Measurements from ENCODE around the gene MKS1.

Gene MKS1

GRCh38 chr17:58239987-58240386, 20.9 kb upstream of the MKS1 start:
- Histone ChIP-seq H3K4me1 (ENCODE audit: insufficient read depth, low read length) (no peaks in the 10 kb centered on the region), H3K27ac (ENCODE audit: low read depth, low read length) (no peak overlapping the region), H3K9me3 (ENCODE audit: low read length) (no peaks in the 10 kb centered on the region), H3K36me3 (ENCODE audit: insufficient read depth, low read length) (no peaks in the 10 kb centered on the region), H3K4me3 (ENCODE audit: low read depth in 1 of 2, low read length in 2 of 2) (no peak overlapping the region), H3K27me3 (ENCODE audit: control insufficient read depth in 1 of 2, insufficient read depth in 2 of 2, low read length in 2 of 2) (peaks cover 5 to 14% of the 10 kb centered on the region in 2 donors), H3K9ac (ENCODE audit: low read length) (no peak overlapping the region)

GRCh38 chr17:58238147-58238634, 19.1 kb upstream of the MKS1 start, which contains the start of gene LPO:
TSS of gene LPO (plus strand) at chr17:58238584. CDS start at chr17:58242980, 4,396 bp downstream.
- H3K36me3 ChIP-seq (ENCODE audit: insufficient read depth, low read length) = no peaks in the 10 kb centered on the region
- peaks cover 5 to 14% of the 10 kb centered on the region in 2 donors for H3K27me3 ChIP-seq (ENCODE audit: control insufficient read depth in 1 of 2, insufficient read depth in 2 of 2, low read length in 2 of 2)
- no peaks in the 10 kb centered on the region for H3K9me3 ChIP-seq (ENCODE audit: low read length)
- H3K4me3 ChIP-seq (ENCODE audit: low read depth in 1 of 2, low read length in 2 of 2) = no peak within 1 kb of the TSS
- no peak within 1 kb of the TSS for H3K27ac ChIP-seq (ENCODE audit: low read depth, low read length)
- H3K9ac ChIP-seq (ENCODE audit: low read length) = no peak within 1 kb of the TSS
- no peaks in the 10 kb centered on the region for H3K4me1 ChIP-seq (ENCODE audit: insufficient read depth, low read length)

- H3K4me3 ChIP-seq (ENCODE audit: low read depth in 1 of 2, low read length in 2 of 2) = no peak overlapping the region
- H3K9me3 ChIP-seq (ENCODE audit: low read length) = no peaks in the 10 kb centered on the region
- H3K27me3 ChIP-seq (ENCODE audit: control insufficient read depth in 1 of 2, insufficient read depth in 2 of 2, low read length in 2 of 2) = peaks cover 0 to 8% of the 10 kb centered on the region in 2 donors
- H3K4me1 ChIP-seq (ENCODE audit: insufficient read depth, low read length) = no peaks in the 10 kb centered on the region
- H3K27ac ChIP-seq (ENCODE audit: low read depth, low read length) = no peak overlapping the region
- no peak overlapping the region for H3K9ac ChIP-seq (ENCODE audit: low read length)
- no peaks in the 10 kb centered on the region for H3K36me3 ChIP-seq (ENCODE audit: insufficient read depth, low read length)
These were observed 17.3 kb upstream of the MKS1 start for GRCh38 chr17:58236394-58236793.

- no peaks in the 10 kb centered on the region for H3K9me3 ChIP-seq (ENCODE audit: low read length)
- H3K4me1 ChIP-seq (ENCODE audit: insufficient read depth, low read length) = no peaks in the 10 kb centered on the region
- H3K4me3 ChIP-seq (ENCODE audit: low read depth in 1 of 2, low read length in 2 of 2) = no peak overlapping the region
- H3K36me3 ChIP-seq (ENCODE audit: insufficient read depth, low read length) = no peaks in the 10 kb centered on the region
- no peak overlapping the region for H3K27ac ChIP-seq (ENCODE audit: low read depth, low read length)
- H3K27me3 ChIP-seq (ENCODE audit: control insufficient read depth in 1 of 2, insufficient read depth in 2 of 2, low read length in 2 of 2) = peaks cover 0 to 7% of the 10 kb centered on the region in 2 donors
- H3K9ac ChIP-seq (ENCODE audit: low read length) = no peak overlapping the region
These were observed 16.8 kb upstream of the MKS1 start for GRCh38 chr17:58235821-58236220.

GRCh38 chr17:58234512-58234911, 15.5 kb upstream of the MKS1 start:
- Histone ChIP-seq H3K27me3 (ENCODE audit: control insufficient read depth in 1 of 2, insufficient read depth in 2 of 2, low read length in 2 of 2) (peaks cover 0 to 7% of the 10 kb centered on the region in 2 donors), H3K27ac (ENCODE audit: low read depth, low read length) (no peak overlapping the region), H3K4me3 (ENCODE audit: low read depth in 1 of 2, low read length in 2 of 2) (no peak overlapping the region), H3K9me3 (ENCODE audit: low read length) (no peaks in the 10 kb centered on the region), H3K9ac (ENCODE audit: low read length) (no peak overlapping the region), H3K36me3 (ENCODE audit: insufficient read depth, low read length) (no peaks in the 10 kb centered on the region), H3K4me1 (ENCODE audit: insufficient read depth, low read length) (no peaks in the 10 kb centered on the region)

- H3K27me3 ChIP-seq (ENCODE audit: control insufficient read depth in 1 of 2, insufficient read depth in 2 of 2, low read length in 2 of 2) = peaks cover 0 to 7% of the 10 kb centered on the region in 2 donors
- no peaks in the 10 kb centered on the region for H3K36me3 ChIP-seq (ENCODE audit: insufficient read depth, low read length)
- no peaks in the 10 kb centered on the region for H3K4me1 ChIP-seq (ENCODE audit: insufficient read depth, low read length)
- H3K27ac ChIP-seq (ENCODE audit: low read depth, low read length) = no peak overlapping the region
- H3K9ac ChIP-seq (ENCODE audit: low read length) = no peak overlapping the region
- H3K9me3 ChIP-seq (ENCODE audit: low read length) = no peaks in the 10 kb centered on the region
- H3K4me3 ChIP-seq (ENCODE audit: low read depth in 1 of 2, low read length in 2 of 2) = no peak overlapping the region
These were observed 14.5 kb upstream of the MKS1 start for GRCh38 chr17:58233543-58233942.

GRCh38 chr17:58232707-58233156, 13.7 kb upstream of the MKS1 start:
- peaks cover 0 to 7% of the 10 kb centered on the region in 2 donors for H3K27me3 ChIP-seq (ENCODE audit: control insufficient read depth in 1 of 2, insufficient read depth in 2 of 2, low read length in 2 of 2)
- H3K36me3 ChIP-seq (ENCODE audit: insufficient read depth, low read length) = no peaks in the 10 kb centered on the region
- H3K4me3 ChIP-seq (ENCODE audit: low read depth in 1 of 2, low read length in 2 of 2) = no peak overlapping the region
- no peak overlapping the region for H3K27ac ChIP-seq (ENCODE audit: low read depth, low read length)
- H3K9ac ChIP-seq (ENCODE audit: low read length) = no peak overlapping the region
- no peaks in the 10 kb centered on the region for H3K9me3 ChIP-seq (ENCODE audit: low read length)
- no peaks in the 10 kb centered on the region for H3K4me1 ChIP-seq (ENCODE audit: insufficient read depth, low read length)

GRCh38 chr17:58231641-58232040, 12.6 kb upstream of the MKS1 start:
- peaks cover 0 to 7% of the 10 kb centered on the region in 2 donors for H3K27me3 ChIP-seq (ENCODE audit: control insufficient read depth in 1 of 2, insufficient read depth in 2 of 2, low read length in 2 of 2)
- H3K9ac ChIP-seq (ENCODE audit: low read length) = no peak overlapping the region
- no peaks in the 10 kb centered on the region for H3K36me3 ChIP-seq (ENCODE audit: insufficient read depth, low read length)
- H3K27ac ChIP-seq (ENCODE audit: low read depth, low read length) = no peak overlapping the region
- H3K4me3 ChIP-seq (ENCODE audit: low read depth in 1 of 2, low read length in 2 of 2) = no peak overlapping the region
- H3K4me1 ChIP-seq (ENCODE audit: insufficient read depth, low read length) = no peaks in the 10 kb centered on the region
- H3K9me3 ChIP-seq (ENCODE audit: low read length) = no peaks in the 10 kb centered on the region

GRCh38 chr17:58229881-58230280, 10.8 kb upstream of the MKS1 start:
- H3K27ac ChIP-seq (ENCODE audit: low read depth, low read length) = no peak overlapping the region
- H3K9me3 ChIP-seq (ENCODE audit: low read length) = no peaks in the 10 kb centered on the region
- no peaks in the 10 kb centered on the region for H3K36me3 ChIP-seq (ENCODE audit: insufficient read depth, low read length)
- H3K4me1 ChIP-seq (ENCODE audit: insufficient read depth, low read length) = no peaks in the 10 kb centered on the region
- no peak overlapping the region for H3K9ac ChIP-seq (ENCODE audit: low read length)
- H3K4me3 ChIP-seq (ENCODE audit: low read depth in 1 of 2, low read length in 2 of 2) = no peak overlapping the region
- H3K27me3 ChIP-seq (ENCODE audit: control insufficient read depth in 1 of 2, insufficient read depth in 2 of 2, low read length in 2 of 2) = no peaks in the 10 kb centered on the region

GRCh38 chr17:58229384-58229783, 10.3 kb upstream of the MKS1 start:
- H3K27me3 ChIP-seq (ENCODE audit: control insufficient read depth in 1 of 2, insufficient read depth in 2 of 2, low read length in 2 of 2) = no peaks in the 10 kb centered on the region
- H3K4me3 ChIP-seq (ENCODE audit: low read depth in 1 of 2, low read length in 2 of 2) = no peak overlapping the region
- H3K9ac ChIP-seq (ENCODE audit: low read length) = no peak overlapping the region
- no peaks in the 10 kb centered on the region for H3K4me1 ChIP-seq (ENCODE audit: insufficient read depth, low read length)
- H3K9me3 ChIP-seq (ENCODE audit: low read length) = no peaks in the 10 kb centered on the region
- no peak overlapping the region for H3K27ac ChIP-seq (ENCODE audit: low read depth, low read length)
- no peaks in the 10 kb centered on the region for H3K36me3 ChIP-seq (ENCODE audit: insufficient read depth, low read length)

- H3K4me1 ChIP-seq (ENCODE audit: insufficient read depth, low read length) = no peaks in the 10 kb centered on the region
- no peaks in the 10 kb centered on the region for H3K27me3 ChIP-seq (ENCODE audit: control insufficient read depth in 1 of 2, insufficient read depth in 2 of 2, low read length in 2 of 2)
- H3K4me3 ChIP-seq (ENCODE audit: low read depth in 1 of 2, low read length in 2 of 2) = no peak overlapping the region
- H3K9ac ChIP-seq (ENCODE audit: low read length) = no peak overlapping the region
- no peak overlapping the region for H3K27ac ChIP-seq (ENCODE audit: low read depth, low read length)
- H3K9me3 ChIP-seq (ENCODE audit: low read length) = no peaks in the 10 kb centered on the region
- no peaks in the 10 kb centered on the region for H3K36me3 ChIP-seq (ENCODE audit: insufficient read depth, low read length)
These were observed 9.6 kb upstream of the MKS1 start for GRCh38 chr17:58228679-58229078.

- Histone ChIP-seq H3K9me3 (ENCODE audit: low read length) (no peaks in the 10 kb centered on the region), H3K27me3 (ENCODE audit: control insufficient read depth in 1 of 2, insufficient read depth in 2 of 2, low read length in 2 of 2) (no peaks in the 10 kb centered on the region), H3K27ac (ENCODE audit: low read depth, low read length) (no peak overlapping the region), H3K36me3 (ENCODE audit: insufficient read depth, low read length) (no peaks in the 10 kb centered on the region), H3K9ac (ENCODE audit: low read length) (no peak overlapping the region), H3K4me3 (ENCODE audit: low read depth in 1 of 2, low read length in 2 of 2) (no peak overlapping the region), H3K4me1 (ENCODE audit: insufficient read depth, low read length) (no peaks in the 10 kb centered on the region)
These were observed 8.7 kb upstream of the MKS1 start for GRCh38 chr17:58227733-58228132.
